Mucosa of stomach (tissue), 1 donor: Measurements from ENCODE around the gene ACBD6.

ENCODE experiments used
- H3K27me3 ChIP-seq: one replicate; pipeline ENCODE4 v1.7.0; 2013; ENCODE audit warnings: mild to moderate bottlenecking, low read length; ENCODE audit not compliant: control insufficient read depth, insufficient read depth
- H3K36me3 ChIP-seq: one replicate; pipeline ENCODE4 v1.7.0; 2013; ENCODE audit warnings: low read length; ENCODE audit not compliant: control insufficient read depth, insufficient read depth
- H3K4me1 ChIP-seq: one replicate; pipeline ENCODE4 v1.7.0; 2013; ENCODE audit warnings: mild to moderate bottlenecking, low read length; ENCODE audit not compliant: control insufficient read depth, insufficient read depth
- H3K4me3 ChIP-seq: one replicate; pipeline ENCODE4 v1.7.0; 2013; ENCODE audit warnings: low read length
- H3K9ac ChIP-seq: one replicate; pipeline ENCODE4 v1.7.0; 2013; ENCODE audit warnings: mild to moderate bottlenecking, low read length, moderate library complexity
- H3K9me3 ChIP-seq: one replicate; pipeline ENCODE4 v1.7.0; 2013; ENCODE audit warnings: mild to moderate bottlenecking, low read length, moderate library complexity; ENCODE audit not compliant: control insufficient read depth
- donor health status: Pancreatic carcinoma.

The ACBD6 gene

GRCh38 chr1:180258290-180258689, 244.1 kb downstream of the ACBD6 start:
- Histone ChIP-seq H3K9me3 (no peaks in the 10 kb centered on the region), H3K27me3 (peaks cover 54% of the 10 kb centered on the region), H3K4me3 (no peak overlapping the region), H3K4me1 (no peaks in the 10 kb centered on the region), H3K36me3 (no peaks in the 10 kb centered on the region), H3K9ac (no peak overlapping the region)

GRCh38 chr1:180257486-180257885, 244.9 kb downstream of the ACBD6 start:
- peaks cover 60% of the 10 kb centered on the region for H3K27me3 ChIP-seq
- H3K4me3 ChIP-seq: no peak overlapping the region
- no peak overlapping the region for H3K9ac ChIP-seq
- no peaks in the 10 kb centered on the region for H3K36me3 ChIP-seq
- no peaks in the 10 kb centered on the region for H3K9me3 ChIP-seq
- H3K4me1 ChIP-seq: no peaks in the 10 kb centered on the region

- no peaks in the 10 kb centered on the region for H3K4me1 ChIP-seq
- H3K9me3 ChIP-seq: no peaks in the 10 kb centered on the region
- H3K9ac ChIP-seq: no peak overlapping the region
- H3K27me3 ChIP-seq: peaks cover 59% of the 10 kb centered on the region
- H3K4me3 ChIP-seq: no peak overlapping the region
- H3K36me3 ChIP-seq: no peaks in the 10 kb centered on the region
These were observed 245.4 kb downstream of the ACBD6 start for GRCh38 chr1:180257028-180257386.

- Histone ChIP-seq H3K9ac (no peak overlapping the region), H3K4me3 (no peak overlapping the region), H3K27me3 (peaks cover 63% of the 10 kb centered on the region), H3K36me3 (no peaks in the 10 kb centered on the region), H3K9me3 (no peaks in the 10 kb centered on the region), H3K4me1 (no peaks in the 10 kb centered on the region)
These were observed 245.9 kb downstream of the ACBD6 start for GRCh38 chr1:180256341-180257027.

- Histone ChIP-seq H3K9me3 (no peaks in the 10 kb centered on the region), H3K9ac (no peak overlapping the region), H3K4me1 (no peaks in the 10 kb centered on the region), H3K4me3 (no peak overlapping the region), H3K36me3 (no peaks in the 10 kb centered on the region), H3K27me3 (peaks cover 58% of the 10 kb centered on the region)
These were observed 246.6 kb downstream of the ACBD6 start for GRCh38 chr1:180255536-180256340.

GRCh38 chr1:180254854-180255253, 247.5 kb downstream of the ACBD6 start:
- Histone ChIP-seq H3K4me1 (no peaks in the 10 kb centered on the region), H3K36me3 (no peaks in the 10 kb centered on the region), H3K9ac (no peak overlapping the region), H3K9me3 (no peaks in the 10 kb centered on the region), H3K27me3 (peaks cover 49% of the 10 kb centered on the region), H3K4me3 (no peak overlapping the region)

GRCh38 chr1:180254496-180254819, 247.9 kb downstream of the ACBD6 start:
- Histone ChIP-seq H3K9me3 (no peaks in the 10 kb centered on the region), H3K36me3 (no peaks in the 10 kb centered on the region), H3K4me3 (no peak overlapping the region), H3K4me1 (no peaks in the 10 kb centered on the region), H3K9ac (no peak overlapping the region), H3K27me3 (peaks cover 45% of the 10 kb centered on the region)

- no peaks in the 10 kb centered on the region for H3K36me3 ChIP-seq
- H3K4me1 ChIP-seq: no peaks in the 10 kb centered on the region
- no peaks in the 10 kb centered on the region for H3K9me3 ChIP-seq
- H3K27me3 ChIP-seq: peaks cover 39% of the 10 kb centered on the region
- H3K9ac ChIP-seq: no peak overlapping the region
- H3K4me3 ChIP-seq: no peak overlapping the region
These were observed 248.5 kb downstream of the ACBD6 start for GRCh38 chr1:180253585-180254495.

- no peak overlapping the region for H3K4me3 ChIP-seq
- no peak overlapping the region for H3K9ac ChIP-seq
- no peaks in the 10 kb centered on the region for H3K4me1 ChIP-seq
- H3K36me3 ChIP-seq: no peaks in the 10 kb centered on the region
- peaks cover 33% of the 10 kb centered on the region for H3K27me3 ChIP-seq
- H3K9me3 ChIP-seq: no peaks in the 10 kb centered on the region
These were observed 249.5 kb downstream of the ACBD6 start for GRCh38 chr1:180252638-180253536.

GRCh38 chr1:180251526-180252305, 250.7 kb downstream of the ACBD6 start:
- H3K27me3 ChIP-seq: peaks cover 24% of the 10 kb centered on the region
- no peaks in the 10 kb centered on the region for H3K9me3 ChIP-seq
- no peak overlapping the region for H3K4me3 ChIP-seq
- H3K4me1 ChIP-seq: no peaks in the 10 kb centered on the region
- no peaks in the 10 kb centered on the region for H3K36me3 ChIP-seq
- no peak overlapping the region for H3K9ac ChIP-seq
